ENCODE measurements around the gene TMEM132D.

The TMEM132D gene

GRCh38 chr12:129169928-129170327 is 733.9 kb downstream of the TMEM132D start:
- Histone ChIP-seq H3K4me1 (no peaks in the 10 kb centered on the region), H3K4me3 (no peak overlapping the region), H3K9me3 (no peaks in the 10 kb centered on the region), H3K36me3 (replicated peaks) (no peaks in the 10 kb centered on the region), H3K27me3 (ENCODE audit: low read depth) (no peaks in the 10 kb centered on the region)
- no peak for DNase-seq (ENCODE audit: low spot score in 2 of 2)
- in situ Hi-C loops (cut with MboI; ENCODE audit: low sequenced_read_pairs): no loop called here

GRCh38 chr12:129163861-129164260 is 740.0 kb downstream of the TMEM132D start:
- Histone ChIP-seq H3K36me3 (replicated peaks) (no peaks in the 10 kb centered on the region), H3K4me3 (no peak overlapping the region), H3K4me1 (no peaks in the 10 kb centered on the region), H3K27me3 (ENCODE audit: low read depth) (no peaks in the 10 kb centered on the region), H3K9me3 (no peaks in the 10 kb centered on the region)
- DNase-seq (ENCODE audit: low spot score in 2 of 2): no peak
- in situ Hi-C loops (cut with MboI; ENCODE audit: low sequenced_read_pairs): no loop called here

GRCh38 chr12:129163461-129163860 is 740.4 kb downstream of the TMEM132D start:
- Histone ChIP-seq H3K36me3 (replicated peaks) (no peaks in the 10 kb centered on the region), H3K4me1 (no peaks in the 10 kb centered on the region), H3K4me3 (no peak overlapping the region), H3K9me3 (no peaks in the 10 kb centered on the region), H3K27me3 (ENCODE audit: low read depth) (no peaks in the 10 kb centered on the region)
- no peak for DNase-seq (ENCODE audit: low spot score in 2 of 2)
- in situ Hi-C loops (cut with MboI; ENCODE audit: low sequenced_read_pairs): no loop called here

GRCh38 chr12:129162805-129163204 is 741.0 kb downstream of the TMEM132D start:
- no peak for DNase-seq (ENCODE audit: low spot score in 2 of 2)
- Histone ChIP-seq H3K36me3 (replicated peaks) (no peaks in the 10 kb centered on the region), H3K4me3 (no peak overlapping the region), H3K4me1 (no peaks in the 10 kb centered on the region), H3K27me3 (ENCODE audit: low read depth) (no peaks in the 10 kb centered on the region), H3K9me3 (no peaks in the 10 kb centered on the region)
- in situ Hi-C loops (cut with MboI; ENCODE audit: low sequenced_read_pairs): no loop called here

GRCh38 chr12:129161511-129161910 is 742.3 kb downstream of the TMEM132D start:
- no peak for DNase-seq (ENCODE audit: low spot score in 2 of 2)
- H3K4me1 ChIP-seq: no peaks in the 10 kb centered on the region
- in situ Hi-C loops (cut with MboI; ENCODE audit: low sequenced_read_pairs): no loop called here
- no peaks in the 10 kb centered on the region for H3K9me3 ChIP-seq
- H3K27me3 ChIP-seq (ENCODE audit: low read depth): no peaks in the 10 kb centered on the region
- H3K4me3 ChIP-seq: no peak overlapping the region
- H3K36me3 ChIP-seq (replicated peaks): no peaks in the 10 kb centered on the region

- Histone ChIP-seq H3K4me1 (no peaks in the 10 kb centered on the region), H3K4me3 (no peak overlapping the region), H3K27me3 (ENCODE audit: low read depth) (no peaks in the 10 kb centered on the region), H3K36me3 (replicated peaks) (no peaks in the 10 kb centered on the region), H3K9me3 (no peaks in the 10 kb centered on the region)
- DNase-seq (ENCODE audit: low spot score in 2 of 2): no peak
- in situ Hi-C loops (cut with MboI; ENCODE audit: low sequenced_read_pairs): no loop called here
Measured at GRCh38 chr12:129160282-129160681, 743.5 kb downstream of the TMEM132D start.

GRCh38 chr12:129152351-129153104 is 751.3 kb downstream of the TMEM132D start:
- no peaks in the 10 kb centered on the region for H3K9me3 ChIP-seq
- in situ Hi-C loops (cut with MboI; ENCODE audit: low sequenced_read_pairs): no loop called here
- H3K27me3 ChIP-seq (ENCODE audit: low read depth): no peaks in the 10 kb centered on the region
- no peak overlapping the region for H3K4me3 ChIP-seq
- DNase-seq (ENCODE audit: low spot score in 2 of 2): no peak
- H3K4me1 ChIP-seq: no peaks in the 10 kb centered on the region
- no peaks in the 10 kb centered on the region for H3K36me3 ChIP-seq (replicated peaks)

- no peaks in the 10 kb centered on the region for H3K27me3 ChIP-seq (ENCODE audit: low read depth)
- in situ Hi-C loops (cut with MboI; ENCODE audit: low sequenced_read_pairs): no loop called here
- no peaks in the 10 kb centered on the region for H3K4me1 ChIP-seq
- no peak overlapping the region for H3K4me3 ChIP-seq
- DNase-seq (ENCODE audit: low spot score in 2 of 2): no peak
- no peaks in the 10 kb centered on the region for H3K9me3 ChIP-seq
- no peaks in the 10 kb centered on the region for H3K36me3 ChIP-seq (replicated peaks)
Measured at GRCh38 chr12:129150721-129151120, 753.1 kb downstream of the TMEM132D start.

- Histone ChIP-seq H3K27me3 (ENCODE audit: low read depth) (no peaks in the 10 kb centered on the region), H3K4me1 (no peaks in the 10 kb centered on the region), H3K9me3 (no peaks in the 10 kb centered on the region), H3K36me3 (replicated peaks) (no peaks in the 10 kb centered on the region), H3K4me3 (no peak overlapping the region)
- no peak for DNase-seq (ENCODE audit: low spot score in 2 of 2)
- in situ Hi-C loops (cut with MboI; ENCODE audit: low sequenced_read_pairs): no loop called here
Measured at GRCh38 chr12:129145381-129145780, 758.4 kb downstream of the TMEM132D start.

- DNase-seq (ENCODE audit: low spot score in 2 of 2): no peak
- Histone ChIP-seq H3K36me3 (replicated peaks) (no peaks in the 10 kb centered on the region), H3K4me1 (no peaks in the 10 kb centered on the region), H3K27me3 (ENCODE audit: low read depth) (no peaks in the 10 kb centered on the region), H3K4me3 (no peak overlapping the region), H3K9me3 (no peaks in the 10 kb centered on the region)
- in situ Hi-C loops (cut with MboI; ENCODE audit: low sequenced_read_pairs): no loop called here
Measured at GRCh38 chr12:129138776-129139175, 765.0 kb downstream of the TMEM132D start.

GRCh38 chr12:129136694-129137325 is 767.0 kb downstream of the TMEM132D start:
- Histone ChIP-seq H3K27me3 (ENCODE audit: low read depth) (no peaks in the 10 kb centered on the region), H3K4me1 (no peaks in the 10 kb centered on the region), H3K36me3 (replicated peaks) (no peaks in the 10 kb centered on the region), H3K9me3 (no peaks in the 10 kb centered on the region), H3K4me3 (no peak overlapping the region)
- no peak for DNase-seq (ENCODE audit: low spot score in 2 of 2)
- in situ Hi-C loops (cut with MboI; ENCODE audit: low sequenced_read_pairs): no loop called here

GRCh38 chr12:129127771-129128170 is 776.1 kb downstream of the TMEM132D start:
- in situ Hi-C loops (cut with MboI; ENCODE audit: low sequenced_read_pairs): no loop called here
- Histone ChIP-seq H3K4me1 (no peaks in the 10 kb centered on the region), H3K9me3 (no peaks in the 10 kb centered on the region), H3K4me3 (no peak overlapping the region), H3K36me3 (replicated peaks) (no peaks in the 10 kb centered on the region), H3K27me3 (ENCODE audit: low read depth) (no peaks in the 10 kb centered on the region)
- no peak for DNase-seq (ENCODE audit: low spot score in 2 of 2)

GRCh38 chr12:129127211-129127610 is 776.6 kb downstream of the TMEM132D start:
- no peak overlapping the region for H3K4me3 ChIP-seq
- in situ Hi-C loops (cut with MboI; ENCODE audit: low sequenced_read_pairs): no loop called here
- H3K4me1 ChIP-seq: no peaks in the 10 kb centered on the region
- DNase-seq (ENCODE audit: low spot score in 2 of 2): no peak
- H3K9me3 ChIP-seq: no peaks in the 10 kb centered on the region
- no peaks in the 10 kb centered on the region for H3K27me3 ChIP-seq (ENCODE audit: low read depth)
- no peaks in the 10 kb centered on the region for H3K36me3 ChIP-seq (replicated peaks)

- Histone ChIP-seq H3K27me3 (ENCODE audit: low read depth) (no peaks in the 10 kb centered on the region), H3K4me1 (no peaks in the 10 kb centered on the region), H3K4me3 (no peak overlapping the region), H3K9me3 (no peaks in the 10 kb centered on the region), H3K36me3 (replicated peaks) (no peaks in the 10 kb centered on the region)
- in situ Hi-C loops (cut with MboI; ENCODE audit: low sequenced_read_pairs): no loop called here
- DNase-seq (ENCODE audit: low spot score in 2 of 2): no peak
Measured at GRCh38 chr12:129119537-129119936, 784.3 kb downstream of the TMEM132D start.

Data from HAP-1 (cell line).